ENCODE measurements around the gene LRRC7. TPM values are rescaled to one million over a fixed set of nuclear protein-coding genes. Genes with fewer than 3 reads are reported as not detected.

LRRC7 gene
- total and polyA plus RNA-seq, 2 of the 8 experiments (the other 6 are each of a cell fraction or from before 2014, with no cell fraction given) = 0.03 to 0.17 TPM

GRCh38 chr1:69662321-69662720, 94.6 kb downstream of the LRRC7 start (continued):
- TF ChIP-seq CHD7 (IDR thresholded peaks at IDR 0.05; ENCODE audit: insufficient replicate concordance, low read length) = no peak
- no peak for TF ChIP-seq CBX5 (IDR thresholded peaks at IDR 0.05; ENCODE audit: low read depth, low read length)
